ENCODE measurements around the gene NT5M. TPM values are rescaled to one million over a fixed set of nuclear protein-coding genes. Genes with fewer than 3 reads are reported as not detected.

Gene NT5M
- total and polyA plus RNA-seq, 9 of the 15 experiments (the other 6 are each of a cell fraction or from before 2014, with no cell fraction given), result 0.24 to 10.1 (median 3.4) TPM

DNA sequence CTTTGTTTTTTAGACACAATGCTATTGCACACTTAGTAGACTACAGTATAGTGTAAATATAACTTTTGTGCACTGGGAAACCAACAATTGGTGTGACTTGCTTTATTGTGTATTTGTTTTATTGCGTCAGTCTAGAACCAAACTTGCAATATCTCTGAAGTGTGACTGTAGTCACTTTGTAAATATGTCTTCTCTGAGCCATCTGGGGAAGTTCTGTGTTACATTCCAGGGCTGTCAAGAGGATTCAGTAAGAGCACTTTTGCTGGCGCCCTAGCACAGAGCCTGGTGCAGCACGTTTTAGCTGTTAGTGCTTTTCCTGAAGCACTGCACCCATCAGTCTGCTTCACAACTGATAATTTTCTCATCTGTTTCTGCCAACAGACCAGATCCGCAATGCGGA is 73.2 kb downstream of the NT5M start:
- TF ChIP-seq NFATC3 (IDR thresholded peaks at IDR 0.05) (no peak), NCOA6 (IDR thresholded peaks at IDR 0.05) (no peak), HMG20A (CRISPR knock-in tag; conservative IDR thresholded peaks at IDR 0.05) (no peak), FOXJ2 (tag; IDR thresholded peaks at IDR 0.05) (no peak), PRMT5 (CRISPR knock-in tag; IDR thresholded peaks at IDR 0.05) (no peak), ZFP36 (IDR thresholded peaks at IDR 0.05; ENCODE audit: low read depth, low read length, partially characterized antibody) (no peak), ATF7 (IDR thresholded peaks at IDR 0.05) (no peak)
- DNase-seq (ENCODE audit: extremely low read depth in 1 of 4, low spot score in 3 of 4), result no peak
- no peaks in the 10 kb centered on the region for H4K20me1 ChIP-seq (replicated peaks; ENCODE audit: control insufficient read depth, insufficient read depth, low read length)
- no peak overlapping the region for H2AFZ ChIP-seq (ENCODE audit: low read depth, low read length)
- no peak overlapping the region for H3K9ac ChIP-seq (ENCODE audit: insufficient read depth in 1 of 2, low read depth in 2 of 2, low read length in 2 of 2)
- no peaks in the 10 kb centered on the region for H3K79me2 ChIP-seq (ENCODE audit: control insufficient read depth, insufficient read depth, low read length)
- no peak for FAIRE-seq
- H3K27me3 ChIP-seq (ENCODE audit: control insufficient read depth in 2 of 2, insufficient read depth in 2 of 2, low read length in 2 of 2), result peaks cover 17 to 54% of the 10 kb centered on the region in 2 experiments; a peak in 4 of 5 replicates
- H3K36me3 ChIP-seq (ENCODE audit: control insufficient read depth, insufficient read depth, low read length), result no peaks in the 10 kb centered on the region
- H3K27ac ChIP-seq (ENCODE audit: extremely low read depth, low read depth, low read length), result no peak overlapping the region
- intact Hi-C loops (cut with micrococcal nuclease) (no loop called here), in situ Hi-C loops (cut with MboI) (no loop called here)
- H3K4me3 ChIP-seq, result no peak overlapping the region
- no peaks in the 10 kb centered on the region for H3K9me3 ChIP-seq (replicated peaks; ENCODE audit: control insufficient read depth, insufficient read depth, low read depth, low read length)
- no peaks in the 10 kb centered on the region; a peak in 1 of 5 replicates for H3K4me1 ChIP-seq (replicated peaks in 1 of 2; ENCODE audit: control insufficient read depth in 2 of 2, insufficient read depth in 2 of 2, low read length in 2 of 2)
- WGBS (ENCODE audit: insufficient coverage, low coverage, missing lambda C conversion rate), result 18% methylated on average over 5 of the region's 5 CpGs
- POLR2A ChIA-PET, result no interaction called here
- H3K9me1 ChIP-seq (ENCODE audit: control insufficient read depth, insufficient read depth, low read length), result no peaks in the 10 kb centered on the region
- BruUV-seq (replicated peaks), result no TSS peak
- no peak for ATAC-seq
- CTCF ChIA-PET (ENCODE audit: low intra/inter-chr PET ratio), result no interaction called here
- no peak overlapping the region for H3K4me2 ChIP-seq (ENCODE audit: insufficient read depth, low read length)

Measured in K562 (cell line).